DMS114 treated with DMSO at 0.1 percent for 48 hours (cell line): ENCODE measurements around the gene C9orf43.

Experiments used
- DNase-seq: peaks from one replicate; lab custom pipeline; 2025; ENCODE audit not compliant: unreplicated experiment; lab: John Stamatoyannopoulos, UW

The C9orf43 gene

GRCh38 chr9:113464286-113464660, 53.7 kb downstream of the C9orf43 start:
- DNase-seq: no peak

- no peak for DNase-seq
Measured at GRCh38 chr9:113465599-113466140, 55.1 kb downstream of the C9orf43 start.

- DNase-seq: no peak
Measured at GRCh38 chr9:113467183-113467582, 56.6 kb downstream of the C9orf43 start.

GRCh38 chr9:113468716-113469448, 58.3 kb downstream of the C9orf43 start:
- no peak for DNase-seq

- no peak for DNase-seq
Measured at GRCh38 chr9:113471143-113471542, 60.6 kb downstream of the C9orf43 start.

GRCh38 chr9:113471566-113471965, 61.0 kb downstream of the C9orf43 start:
- no peak for DNase-seq

- DNase-seq: no peak
Measured at GRCh38 chr9:113472199-113472598, 61.7 kb downstream of the C9orf43 start.

- DNase-seq: no peak
Measured at GRCh38 chr9:113474360-113475028, 63.9 kb downstream of the C9orf43 start.

- no peak for DNase-seq
Measured at GRCh38 chr9:113475031-113475430, 64.5 kb downstream of the C9orf43 start.

GRCh38 chr9:113475992-113476391, 65.4 kb downstream of the C9orf43 start:
- DNase-seq: no peak

- no peak for DNase-seq
Measured at GRCh38 chr9:113476511-113476916, 66.0 kb downstream of the C9orf43 start.

- no peak for DNase-seq
Measured at GRCh38 chr9:113477058-113477457, 66.5 kb downstream of the C9orf43 start.

GRCh38 chr9:113477661-113478060, 67.1 kb downstream of the C9orf43 start:
- no peak for DNase-seq

- no peak for DNase-seq
Measured at GRCh38 chr9:113479174-113479621, 68.7 kb downstream of the C9orf43 start.
